ENCODE measurements around the gene DYNLL1.

DYNLL1 gene

GRCh38 chr12:120538281-120539156 is 42.6 kb downstream of the DYNLL1 start:
- H3K36me3 ChIP-seq (ENCODE audit: control insufficient read depth, insufficient read depth, low read length), result peaks cover 27% of the 10 kb centered on the region
- H3K9ac ChIP-seq (ENCODE audit: low read length), result no peak overlapping the region

GRCh38 chr12:120539303-120539702 is 43.4 kb downstream of the DYNLL1 start:
- Histone ChIP-seq H3K9me3 (ENCODE audit: control insufficient read depth, insufficient read depth, low read depth, low read length) (no peaks in the 10 kb centered on the region), H3K27ac (ENCODE audit: low read depth, low read length) (no peak overlapping the region), H3K4me1 (ENCODE audit: control insufficient read depth, insufficient read depth, low read length) (peaks cover 23% of the 10 kb centered on the region), H3K27me3 (ENCODE audit: control insufficient read depth, insufficient read depth, low read length) (no peaks in the 10 kb centered on the region), H3K4me3 (ENCODE audit: low read depth, low read length) (no peak overlapping the region), H3K36me3 (ENCODE audit: control insufficient read depth, insufficient read depth, low read length) (peaks cover 31% of the 10 kb centered on the region), H3K9ac (ENCODE audit: low read length) (no peak overlapping the region)

More at GRCh38 chr12:120538281-120539156, 42.6 kb downstream of the DYNLL1 start:
- Histone ChIP-seq H3K9me3 (ENCODE audit: control insufficient read depth, insufficient read depth, low read depth, low read length) (no peaks in the 10 kb centered on the region), H3K27ac (ENCODE audit: low read depth, low read length) (no peak overlapping the region), H3K4me3 (ENCODE audit: low read depth, low read length) (no peak overlapping the region), H3K4me1 (ENCODE audit: control insufficient read depth, insufficient read depth, low read length) (peaks cover 23% of the 10 kb centered on the region), H3K27me3 (ENCODE audit: control insufficient read depth, insufficient read depth, low read length) (no peaks in the 10 kb centered on the region)

- Histone ChIP-seq H3K27ac (ENCODE audit: low read depth, low read length) (no peak overlapping the region), H3K9me3 (ENCODE audit: control insufficient read depth, insufficient read depth, low read depth, low read length) (no peaks in the 10 kb centered on the region), H3K4me3 (ENCODE audit: low read depth, low read length) (no peak overlapping the region), H3K9ac (ENCODE audit: low read length) (no peak overlapping the region), H3K27me3 (ENCODE audit: control insufficient read depth, insufficient read depth, low read length) (no peaks in the 10 kb centered on the region), H3K36me3 (ENCODE audit: control insufficient read depth, insufficient read depth, low read length) (peaks cover 37% of the 10 kb centered on the region), H3K4me1 (ENCODE audit: control insufficient read depth, insufficient read depth, low read length) (peaks cover 23% of the 10 kb centered on the region)
Observed at GRCh38 chr12:120540445-120540844, 44.5 kb downstream of the DYNLL1 start.

- no peak overlapping the region for H3K4me3 ChIP-seq (ENCODE audit: low read depth, low read length)
- no peaks in the 10 kb centered on the region for H3K27me3 ChIP-seq (ENCODE audit: control insufficient read depth, insufficient read depth, low read length)
- no peak overlapping the region for H3K27ac ChIP-seq (ENCODE audit: low read depth, low read length)
- peaks cover 10% of the 10 kb centered on the region; the same call in 1 of the 2 replicates for H3K4me1 ChIP-seq (ENCODE audit: control insufficient read depth, insufficient read depth, low read length)
- H3K9ac ChIP-seq (ENCODE audit: low read length), result no peak overlapping the region
- no peaks in the 10 kb centered on the region for H3K9me3 ChIP-seq (ENCODE audit: control insufficient read depth, insufficient read depth, low read depth, low read length)
- peaks cover 44% of the 10 kb centered on the region for H3K36me3 ChIP-seq (ENCODE audit: control insufficient read depth, insufficient read depth, low read length)
Observed at GRCh38 chr12:120542166-120542565, 46.3 kb downstream of the DYNLL1 start.

GRCh38 chr12:120544691-120545090 is 48.8 kb downstream of the DYNLL1 start:
- no peak overlapping the region for H3K4me3 ChIP-seq (ENCODE audit: low read depth, low read length)
- H3K9me3 ChIP-seq (ENCODE audit: control insufficient read depth, insufficient read depth, low read depth, low read length), result no peaks in the 10 kb centered on the region
- no peaks in the 10 kb centered on the region for H3K27me3 ChIP-seq (ENCODE audit: control insufficient read depth, insufficient read depth, low read length)
- no peak overlapping the region for H3K9ac ChIP-seq (ENCODE audit: low read length)
- peaks cover 63% of the 10 kb centered on the region for H3K36me3 ChIP-seq (ENCODE audit: control insufficient read depth, insufficient read depth, low read length)
- H3K4me1 ChIP-seq (ENCODE audit: control insufficient read depth, insufficient read depth, low read length), result no peaks in the 10 kb centered on the region
- no peak overlapping the region for H3K27ac ChIP-seq (ENCODE audit: low read depth, low read length)

- Histone ChIP-seq H3K27ac (ENCODE audit: low read depth, low read length) (no peak overlapping the region), H3K4me1 (ENCODE audit: control insufficient read depth, insufficient read depth, low read length) (no peaks in the 10 kb centered on the region), H3K27me3 (ENCODE audit: control insufficient read depth, insufficient read depth, low read length) (no peaks in the 10 kb centered on the region), H3K9me3 (ENCODE audit: control insufficient read depth, insufficient read depth, low read depth, low read length) (no peaks in the 10 kb centered on the region), H3K9ac (ENCODE audit: low read length) (no peak overlapping the region), H3K4me3 (ENCODE audit: low read depth, low read length) (no peak overlapping the region), H3K36me3 (ENCODE audit: control insufficient read depth, insufficient read depth, low read length) (peaks cover 66% of the 10 kb centered on the region)
Observed at GRCh38 chr12:120546050-120546386, 50.1 kb downstream of the DYNLL1 start.

All from HUES6 (cell line).